ENCODE results near the gene CCDC47.

The CCDC47 gene

GRCh38 chr17:63706336-63707082 lies 66.9 kb downstream of the CCDC47 start:
- Histone ChIP-seq H3K27ac (ENCODE audit: poor library complexity, severe bottlenecking) (no peak overlapping the region), H3K4me3 (ENCODE audit: severe bottlenecking) (no peak overlapping the region), H3K4me1 (ENCODE audit: insufficient read depth, poor library complexity, severe bottlenecking) (no peaks in the 10 kb centered on the region), H3K9me3 (ENCODE audit: severe bottlenecking) (no peaks in the 10 kb centered on the region), H3K36me3 (ENCODE audit: low read depth) (peaks cover 19% of the 10 kb centered on the region), H3K27me3 (ENCODE audit: insufficient read depth, poor library complexity, severe bottlenecking) (no peaks in the 10 kb centered on the region)
- ATAC-seq (ENCODE audit: low read depth) (no peak), DNase-seq (ENCODE audit: low spot score) (no peak)
- no peak for TF ChIP-seq CTCF (IDR thresholded peaks at IDR 0.05; ENCODE audit: poor library complexity, severe bottlenecking)

DNA sequence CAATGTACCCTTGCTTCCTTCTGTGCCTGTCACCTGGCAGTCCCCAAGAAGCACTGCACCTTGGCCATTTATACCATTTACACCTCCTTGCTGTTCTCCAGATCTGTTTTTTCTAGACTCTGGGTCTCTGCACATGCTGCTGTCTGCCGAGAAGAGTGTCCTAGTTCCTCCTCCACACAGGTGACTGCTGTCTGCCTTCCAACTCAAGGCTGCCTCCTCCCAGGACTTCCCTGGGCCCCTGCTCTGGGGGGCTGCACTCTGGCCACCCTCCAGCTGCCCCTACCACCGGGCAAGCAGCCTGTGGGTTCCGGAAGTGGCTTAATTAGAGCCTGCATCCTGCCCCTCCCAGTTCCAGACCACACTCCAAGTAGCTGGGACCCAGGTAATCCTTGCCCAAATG lies 67.7 kb downstream of the CCDC47 start:
- no peak for TF ChIP-seq CTCF (IDR thresholded peaks at IDR 0.05; ENCODE audit: poor library complexity, severe bottlenecking)
- no peaks in the 10 kb centered on the region for H3K9me3 ChIP-seq (ENCODE audit: severe bottlenecking)
- H3K27me3 ChIP-seq (ENCODE audit: insufficient read depth, poor library complexity, severe bottlenecking) = no peaks in the 10 kb centered on the region
- no peak overlapping the region for H3K4me3 ChIP-seq (ENCODE audit: severe bottlenecking)
- ATAC-seq (ENCODE audit: low read depth) (no peak), DNase-seq (ENCODE audit: low spot score) (no peak)
- H3K36me3 ChIP-seq (ENCODE audit: low read depth) = peaks cover 14% of the 10 kb centered on the region
- no peaks in the 10 kb centered on the region for H3K4me1 ChIP-seq (ENCODE audit: insufficient read depth, poor library complexity, severe bottlenecking)
- no peak overlapping the region for H3K27ac ChIP-seq (ENCODE audit: poor library complexity, severe bottlenecking)

DNA sequence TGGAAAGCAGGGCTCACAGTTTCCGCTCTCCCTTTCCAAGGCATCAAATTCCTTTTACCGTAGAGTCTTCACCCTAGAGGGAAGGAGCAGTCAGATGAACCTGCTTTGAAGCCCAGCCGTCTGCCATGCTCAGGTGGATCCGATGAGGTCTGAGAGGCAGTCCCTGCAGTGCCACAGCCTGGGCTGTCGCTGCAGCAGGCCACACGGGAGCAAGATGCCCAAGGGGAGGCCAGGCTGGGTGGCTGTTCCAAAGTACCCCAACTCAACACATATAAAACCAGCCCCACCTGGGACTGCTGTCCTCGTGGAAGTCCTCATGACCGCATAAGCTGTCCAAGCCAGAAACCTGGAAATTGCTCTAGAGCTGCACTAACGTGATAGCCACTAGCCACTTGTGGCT lies 68.6 kb downstream of the CCDC47 start:
- Histone ChIP-seq H3K4me1 (ENCODE audit: insufficient read depth, poor library complexity, severe bottlenecking) (no peaks in the 10 kb centered on the region), H3K27ac (ENCODE audit: poor library complexity, severe bottlenecking) (no peak overlapping the region), H3K4me3 (ENCODE audit: severe bottlenecking) (no peak overlapping the region), H3K36me3 (ENCODE audit: low read depth) (peaks cover 11% of the 10 kb centered on the region; the same call in 1 of the 2 replicates), H3K9me3 (ENCODE audit: severe bottlenecking) (no peaks in the 10 kb centered on the region), H3K27me3 (ENCODE audit: insufficient read depth, poor library complexity, severe bottlenecking) (no peaks in the 10 kb centered on the region)
- TF ChIP-seq CTCF (IDR thresholded peaks at IDR 0.05; ENCODE audit: poor library complexity, severe bottlenecking) = no peak
- ATAC-seq (ENCODE audit: low read depth) (no peak), DNase-seq (ENCODE audit: low spot score) (no peak)

DNA sequence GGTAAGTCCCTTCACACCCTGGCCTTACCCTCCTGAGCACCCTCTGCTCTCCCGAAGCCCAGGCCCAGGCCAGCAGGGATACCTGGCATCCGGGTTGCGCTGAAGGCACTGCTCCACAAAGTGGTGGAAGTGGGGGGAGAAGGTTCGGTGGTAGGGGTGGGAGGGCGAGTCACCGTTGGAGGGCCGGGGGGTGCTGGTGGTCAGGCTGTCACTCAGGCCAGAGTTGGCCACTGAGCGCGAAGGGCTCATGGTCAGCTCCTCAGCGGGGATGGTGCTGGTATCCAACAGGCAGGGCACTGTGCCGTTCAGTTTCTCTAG lies 69.2 kb downstream of the CCDC47 start:
- no peak for ATAC-seq (ENCODE audit: low read depth)

More for the DNA sequence above, 69.2 kb downstream of the CCDC47 start:
- DNase-seq (ENCODE audit: low spot score) = no peak
- no peaks in the 10 kb centered on the region for H3K4me1 ChIP-seq (ENCODE audit: insufficient read depth, poor library complexity, severe bottlenecking)
- H3K4me3 ChIP-seq (ENCODE audit: severe bottlenecking) = no peak overlapping the region
- no peak overlapping the region for H3K27ac ChIP-seq (ENCODE audit: poor library complexity, severe bottlenecking)
- no peaks in the 10 kb centered on the region for H3K27me3 ChIP-seq (ENCODE audit: insufficient read depth, poor library complexity, severe bottlenecking)
- no peaks in the 10 kb centered on the region for H3K9me3 ChIP-seq (ENCODE audit: severe bottlenecking)
- no peak for TF ChIP-seq CTCF (IDR thresholded peaks at IDR 0.05; ENCODE audit: poor library complexity, severe bottlenecking)
- peaks cover 5% of the 10 kb centered on the region; the same call in 1 of the 2 replicates for H3K36me3 ChIP-seq (ENCODE audit: low read depth)
